HFF-Myc (cell line): Measurements from ENCODE around the gene TESK1.
"Not testable (repeated sequence)": the region's sequence is repeated elsewhere in the genome, so short reads cannot be mapped to it uniquely, and the experiment has no call there.

ENCODE experiments used
- DNase-seq: peaks from one replicate; pipeline ENCODE4 v3.0.0-alpha.2; 2011; ENCODE audit warnings: low read depth; ENCODE audit errors: extremely low read depth
- H3K4me3 ChIP-seq: replicated peaks from 2 replicates; pipeline ENCODE4 v1.5.1; 2011; ENCODE audit warnings: low read depth, mild to moderate bottlenecking, control low read depth, low read length
- TF ChIP-seq, protein P1 (sequence below): IDR thresholded peaks from 2 replicates; pipeline ENCODE4 v1.5.1; 2012; ENCODE audit warnings: mild to moderate bottlenecking, low read depth, low read length, control low read depth; ENCODE audit errors: missing control alignments

Gene TESK1

GRCh38 chr9:35608221-35608620 is 3.2 kb downstream of the TESK1 start:
- TF ChIP-seq, protein P1, sequence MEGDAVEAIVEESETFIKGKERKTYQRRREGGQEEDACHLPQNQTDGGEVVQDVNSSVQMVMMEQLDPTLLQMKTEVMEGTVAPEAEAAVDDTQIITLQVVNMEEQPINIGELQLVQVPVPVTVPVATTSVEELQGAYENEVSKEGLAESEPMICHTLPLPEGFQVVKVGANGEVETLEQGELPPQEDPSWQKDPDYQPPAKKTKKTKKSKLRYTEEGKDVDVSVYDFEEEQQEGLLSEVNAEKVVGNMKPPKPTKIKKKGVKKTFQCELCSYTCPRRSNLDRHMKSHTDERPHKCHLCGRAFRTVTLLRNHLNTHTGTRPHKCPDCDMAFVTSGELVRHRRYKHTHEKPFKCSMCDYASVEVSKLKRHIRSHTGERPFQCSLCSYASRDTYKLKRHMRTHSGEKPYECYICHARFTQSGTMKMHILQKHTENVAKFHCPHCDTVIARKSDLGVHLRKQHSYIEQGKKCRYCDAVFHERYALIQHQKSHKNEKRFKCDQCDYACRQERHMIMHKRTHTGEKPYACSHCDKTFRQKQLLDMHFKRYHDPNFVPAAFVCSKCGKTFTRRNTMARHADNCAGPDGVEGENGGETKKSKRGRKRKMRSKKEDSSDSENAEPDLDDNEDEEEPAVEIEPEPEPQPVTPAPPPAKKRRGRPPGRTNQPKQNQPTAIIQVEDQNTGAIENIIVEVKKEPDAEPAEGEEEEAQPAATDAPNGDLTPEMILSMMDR = no peak
- no peak overlapping the region for H3K4me3 ChIP-seq
- DNase-seq = no peak

GRCh38 chr9:35609001-35609819 is 4.1 kb downstream of the TESK1 start:
- H3K4me3 ChIP-seq = no peak overlapping the region
- DNase-seq = no peak
- TF ChIP-seq, protein P1 = no peak

GRCh38 chr9:35609820-35610163 is 4.7 kb downstream of the TESK1 start:
- TF ChIP-seq, protein P1 = no peak
- no peak overlapping the region for H3K4me3 ChIP-seq
- DNase-seq = no peak

DNA sequence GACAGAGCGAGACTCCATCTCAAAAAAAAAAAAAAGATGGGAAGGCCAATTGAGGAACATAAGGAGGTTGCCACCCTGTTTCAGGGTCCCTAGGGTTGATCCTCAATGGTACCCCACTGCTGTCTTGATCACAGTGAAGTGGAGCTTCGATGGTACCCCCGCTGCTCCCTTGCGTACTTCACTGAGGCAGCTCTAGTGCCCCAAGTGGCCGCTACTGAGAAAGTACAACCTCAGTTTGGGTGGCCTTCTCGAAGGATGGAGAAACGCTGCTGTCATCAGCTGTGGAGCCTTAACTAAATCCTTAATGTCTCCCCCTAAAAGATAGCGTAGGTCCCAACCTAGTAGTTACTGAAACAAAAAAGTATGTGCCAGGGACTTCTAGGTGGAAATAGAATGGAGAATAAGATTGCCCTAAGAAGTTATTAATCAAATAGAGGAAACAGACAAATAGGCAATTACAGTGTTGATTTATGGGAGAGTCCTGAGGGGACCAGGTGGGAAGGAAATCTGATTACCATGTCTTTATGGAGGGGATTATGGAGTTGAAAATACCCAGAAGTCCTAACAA is 6.3 kb downstream of the TESK1 start:
- TF ChIP-seq, protein P1 = peak; percentile 76
- no peak overlapping the region for H3K4me3 ChIP-seq
- DNase-seq = no peak

DNA sequence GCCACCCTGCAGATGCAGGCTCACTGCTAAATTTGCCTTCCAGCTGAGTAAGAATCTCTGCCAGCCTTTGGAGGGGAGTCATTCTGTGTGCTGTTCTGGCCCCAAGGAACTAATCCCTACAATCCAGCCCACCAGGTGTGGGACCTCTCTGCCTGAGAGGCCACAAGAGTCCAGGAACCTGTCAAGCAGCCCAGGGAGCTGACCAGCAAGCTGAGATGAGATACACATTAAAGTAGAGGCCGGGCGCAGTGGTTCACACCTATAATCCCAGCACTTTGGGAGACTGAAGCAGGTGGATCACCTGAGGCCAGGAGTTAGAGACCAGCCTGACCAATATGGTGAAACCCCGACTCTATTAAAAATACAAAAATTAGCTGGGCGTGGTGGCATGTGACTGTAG is 7.0 kb downstream of the TESK1 start:
- H3K4me3 ChIP-seq, DNase-seq: not testable (repeated sequence)

DNA sequence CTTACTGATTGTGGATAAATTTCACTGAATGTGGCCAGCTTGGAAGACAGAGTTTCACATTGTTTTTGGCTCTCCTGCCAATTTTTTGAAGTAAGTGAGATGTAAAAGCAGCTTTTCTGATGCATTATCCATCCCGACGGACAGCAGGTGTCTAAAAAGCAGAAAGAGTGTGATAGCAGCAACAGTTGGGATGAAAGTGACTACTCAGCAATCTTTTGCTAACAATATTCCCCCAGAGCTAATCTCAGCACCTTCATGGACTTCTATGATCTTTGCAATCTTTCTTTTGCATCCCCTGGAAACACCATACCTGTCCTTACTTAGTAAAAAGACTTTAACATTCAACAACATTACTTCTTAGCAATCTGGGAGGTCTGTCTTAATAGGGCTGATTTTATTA is 7.8 kb downstream of the TESK1 start:
- TF ChIP-seq, protein P1 = no peak
- DNase-seq = no peak
- no peak overlapping the region for H3K4me3 ChIP-seq

DNA sequence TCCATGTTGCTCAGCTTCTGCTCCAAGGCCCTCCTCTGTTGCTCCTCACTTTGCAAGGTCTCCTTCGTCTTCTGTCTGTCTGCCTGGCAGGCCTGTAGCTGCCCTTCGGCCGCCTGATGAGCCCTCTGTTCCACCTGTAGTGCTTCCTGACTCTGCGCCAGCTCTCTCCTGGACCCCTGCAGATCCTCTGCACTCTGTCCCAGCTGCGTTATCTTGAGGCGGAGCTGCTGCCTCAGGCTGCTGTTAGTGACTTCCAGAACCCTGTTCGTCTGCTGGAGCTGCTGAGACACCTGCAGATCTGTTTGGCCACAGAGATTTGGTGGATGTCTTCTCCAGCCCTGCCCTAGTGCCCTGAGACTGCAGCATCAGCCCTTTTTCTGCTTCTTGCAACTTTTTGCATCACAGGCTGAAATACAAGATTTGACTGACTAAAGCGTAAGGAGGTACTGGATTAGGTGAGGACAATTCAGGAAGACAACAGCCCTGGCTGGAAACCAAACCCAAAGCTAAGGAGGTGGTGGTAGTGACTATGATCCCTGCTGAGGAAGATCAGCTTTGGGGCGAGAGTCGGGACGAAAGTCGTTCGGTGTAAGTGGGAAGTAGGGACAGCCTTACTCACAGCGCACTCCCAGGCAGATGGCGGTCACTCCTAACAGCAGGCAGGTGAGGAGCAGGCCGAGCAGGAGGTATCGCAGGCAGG is 11.1 kb downstream of the TESK1 start:
- DNase-seq = no peak
- no peak overlapping the region for H3K4me3 ChIP-seq
- TF ChIP-seq, protein P1 = no peak
